Measurements from ENCODE around the gene LAPTM5.

- TF ChIP-seq CTCF (IDR thresholded peaks at IDR 0.05): no peak
- TF ChIP-seq EZH2 (IDR thresholded peaks at IDR 0.05; ENCODE audit: borderline replicate concordance, insufficient read depth, low read depth, low read length, poor library complexity, severe bottlenecking): no peak
These were observed 4.0 kb upstream of the LAPTM5 start for GRCh38 chr1:30761381-30762151.

All from B cell (primary cell).